HG03175 (cell line): ENCODE data around the gene ANO10.

Experiments used
- ATAC-seq: cut with Tn5 transposase; IDR thresholded peaks from one replicate; pipeline ENCODE4 v1.9.1; 2021; ENCODE audit warnings: mild to moderate bottlenecking, moderate library complexity; ENCODE audit not compliant: unreplicated experiment

ANO10 gene

DNA sequence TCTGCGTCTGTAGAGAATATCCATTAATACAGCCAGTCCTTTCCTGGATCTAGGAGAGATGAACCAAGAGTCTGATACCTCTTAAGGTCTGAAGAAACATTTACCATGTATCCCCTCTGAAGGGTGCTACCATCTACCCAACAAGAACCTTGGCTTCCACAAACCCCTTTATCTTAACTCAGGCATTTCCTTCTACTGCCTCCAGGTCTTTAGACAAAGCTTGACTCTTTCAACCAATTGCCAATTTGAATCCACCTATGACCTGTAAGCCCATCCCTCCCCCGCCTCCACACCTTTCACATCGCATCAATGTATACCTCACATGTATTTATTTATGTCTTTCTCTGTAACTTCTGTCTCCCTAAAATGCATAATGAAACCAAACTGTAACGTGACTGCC, 196.0 kb downstream of the ANO10 start:
- ATAC-seq = no peak

DNA sequence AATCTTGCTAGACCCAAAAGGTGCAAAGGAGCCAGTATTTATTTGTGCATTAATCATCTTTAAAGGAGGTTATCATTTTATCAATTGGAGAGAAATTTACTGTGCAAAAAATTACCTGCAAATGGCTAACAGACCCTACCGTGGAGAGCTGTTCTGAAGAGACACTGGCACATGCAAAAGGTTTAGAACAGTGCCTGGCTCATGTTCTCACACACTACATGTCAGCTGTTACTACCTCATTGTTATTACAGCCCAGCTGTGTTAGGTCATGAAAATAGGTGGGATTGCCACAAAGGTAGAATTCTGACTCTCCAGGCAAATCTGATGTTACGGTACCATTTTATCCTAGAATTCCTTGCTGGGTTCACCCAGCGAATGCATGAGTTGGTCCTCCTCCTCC, 198.2 kb downstream of the ANO10 start:
- ATAC-seq = no peak

DNA sequence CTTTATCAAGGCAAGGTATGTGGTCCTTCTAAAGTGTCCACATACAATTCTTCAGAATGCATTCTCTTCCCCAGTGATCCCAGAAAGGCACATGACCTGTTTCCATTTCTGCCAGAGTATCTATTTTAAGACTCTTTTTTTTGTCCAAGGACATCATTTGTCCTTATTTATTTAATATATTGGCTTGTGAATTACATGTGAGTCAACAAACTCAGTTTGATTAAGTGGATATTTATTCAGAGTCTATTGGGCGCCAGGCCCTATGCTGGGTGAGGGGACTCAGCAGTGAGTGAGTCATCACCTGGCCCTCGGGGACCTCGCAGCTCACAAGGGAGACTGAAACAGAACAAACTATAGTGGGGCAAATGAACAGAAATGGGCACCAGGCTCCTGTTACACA, 198.7 kb downstream of the ANO10 start:
- no peak for ATAC-seq

DNA sequence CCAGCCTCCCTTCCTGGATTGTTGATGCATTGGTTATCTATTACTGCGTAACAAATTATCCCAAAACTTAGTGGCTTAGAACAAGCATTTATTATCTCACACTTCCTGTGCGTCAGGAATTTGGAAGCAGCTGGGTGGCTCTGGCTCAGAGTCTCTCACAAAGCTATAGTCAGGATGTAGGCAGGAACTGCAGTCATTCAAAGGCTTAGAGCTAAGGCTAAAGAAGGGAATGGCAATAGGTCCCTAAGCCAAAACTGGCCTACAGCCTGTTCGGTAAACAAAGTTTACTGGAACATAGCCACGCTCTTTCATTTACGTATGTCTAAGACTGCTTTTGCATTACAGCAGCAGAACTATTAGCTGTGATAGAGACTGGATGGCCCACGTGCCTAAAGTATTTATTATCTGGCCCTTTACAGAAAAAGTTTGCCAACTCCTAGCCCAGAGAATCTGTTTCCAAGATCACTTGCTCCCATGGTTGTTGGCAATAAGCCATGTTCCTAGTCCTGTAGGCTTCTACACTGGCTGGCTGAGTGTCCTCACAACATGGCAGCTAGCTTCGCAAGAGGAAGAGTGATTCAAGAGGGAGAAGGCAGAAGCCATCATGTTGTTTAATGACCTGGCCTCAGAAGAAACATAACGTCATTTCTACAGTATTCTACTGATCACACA, 203.1 kb downstream of the ANO10 start:
- no peak for ATAC-seq

DNA sequence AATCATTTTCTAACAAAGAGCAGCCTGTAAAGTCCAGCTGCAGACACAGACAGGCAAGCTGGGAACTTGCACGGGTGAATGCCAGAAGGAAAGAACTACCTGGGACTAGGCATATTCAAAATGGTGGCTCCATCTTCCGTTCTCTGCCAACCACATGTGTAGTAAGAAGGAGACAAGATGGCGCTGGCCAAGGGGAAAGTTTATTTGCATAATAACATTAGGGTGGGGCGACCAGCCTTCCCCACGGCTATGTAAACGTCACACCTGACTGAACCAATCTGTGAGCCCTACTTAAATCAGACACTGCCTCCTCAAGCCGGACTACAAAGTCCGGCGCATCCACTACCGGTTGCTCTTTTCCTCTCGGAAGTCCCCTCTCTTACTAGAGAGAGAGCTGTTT, 204.7 kb downstream of the ANO10 start:
- no peak for ATAC-seq

DNA sequence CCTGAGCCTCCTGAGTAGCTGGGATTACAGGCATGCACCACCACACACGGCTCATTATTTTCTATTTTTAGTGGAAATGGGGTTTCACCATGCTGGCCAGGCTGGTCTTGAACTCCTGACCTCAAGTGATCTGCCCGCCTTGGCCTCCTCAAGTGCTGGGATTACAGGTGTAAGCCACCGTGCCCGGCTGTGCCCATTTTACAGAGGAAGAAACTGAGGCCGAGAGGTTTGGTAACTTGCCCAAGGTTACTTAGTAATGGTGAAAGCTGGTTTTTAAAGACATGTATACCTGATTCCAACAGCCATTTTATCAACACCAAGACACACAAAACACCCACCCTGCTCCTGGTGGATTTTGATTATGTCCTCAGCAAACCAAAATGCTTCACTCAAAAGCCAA, 206.7 kb downstream of the ANO10 start:
- no peak for ATAC-seq

DNA sequence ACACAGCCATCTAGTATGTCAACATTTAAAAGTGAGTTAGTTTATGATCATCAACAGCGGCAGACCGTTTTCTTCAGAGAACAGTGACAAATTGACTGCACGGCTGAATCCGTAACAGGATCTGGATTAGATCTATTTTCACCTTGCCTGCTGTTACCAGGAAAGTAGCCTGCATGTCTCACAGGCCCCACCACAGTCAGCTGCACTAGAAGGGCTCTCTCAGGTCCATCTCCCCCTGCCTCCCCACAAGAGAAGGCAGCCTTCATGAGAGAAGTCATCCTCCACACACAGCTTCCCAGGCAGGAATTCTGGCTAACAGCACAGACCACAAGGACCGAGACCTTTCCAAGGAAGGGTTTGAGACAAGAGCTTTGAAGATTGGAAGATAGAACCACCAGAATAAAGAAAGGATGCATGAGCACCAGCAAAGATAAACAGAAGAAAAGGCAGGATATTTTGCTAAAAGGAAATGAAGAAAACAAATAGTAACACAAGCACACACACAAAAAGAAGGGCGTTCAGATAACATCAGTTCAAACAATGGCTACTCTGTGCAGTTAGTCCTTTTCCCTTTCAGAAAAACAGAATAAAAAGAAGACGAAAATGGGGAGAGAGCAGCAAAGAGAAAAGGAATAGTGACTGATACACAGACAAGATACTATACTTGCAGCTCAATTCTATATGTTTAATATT, 208.0 kb downstream of the ANO10 start:
- ATAC-seq = no peak

DNA sequence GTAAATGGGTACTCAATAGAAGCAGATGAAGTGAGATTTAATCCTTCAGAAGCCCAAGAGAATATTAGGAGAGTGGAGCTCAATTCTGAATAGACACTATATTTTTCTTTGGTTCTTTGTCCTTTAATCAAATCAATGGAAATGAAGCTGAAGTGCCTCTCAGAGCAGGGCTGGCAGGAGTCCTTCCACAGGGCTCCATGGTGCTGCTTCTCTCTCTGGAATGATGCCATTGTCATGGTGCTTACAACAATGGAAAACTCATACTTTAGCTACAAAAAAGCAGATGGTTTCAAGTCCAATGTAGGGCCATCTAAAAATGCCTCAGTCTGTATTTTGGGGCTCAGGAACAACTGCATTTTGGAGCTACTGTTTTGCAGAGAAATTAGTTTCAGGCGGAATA, 210.4 kb downstream of the ANO10 start:
- ATAC-seq = no peak

DNA sequence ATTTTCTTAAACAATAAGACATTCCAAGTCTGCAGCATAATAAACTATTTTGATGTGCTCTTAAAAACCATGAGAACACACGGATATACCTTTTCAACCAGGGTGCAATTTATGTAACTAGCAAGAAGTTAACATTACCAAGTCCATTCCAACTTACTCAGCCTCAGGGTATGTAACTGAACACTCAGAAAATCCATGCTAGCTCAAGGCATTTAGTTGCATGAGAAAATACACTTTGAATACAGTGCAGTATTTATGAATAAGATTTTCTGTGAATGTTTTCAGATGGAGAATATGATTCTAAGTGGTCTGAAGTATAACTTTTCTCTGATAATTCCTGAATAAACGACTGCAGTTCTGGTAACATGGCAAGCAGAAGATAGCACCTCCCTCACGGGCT, 211.2 kb downstream of the ANO10 start:
- no peak for ATAC-seq

DNA sequence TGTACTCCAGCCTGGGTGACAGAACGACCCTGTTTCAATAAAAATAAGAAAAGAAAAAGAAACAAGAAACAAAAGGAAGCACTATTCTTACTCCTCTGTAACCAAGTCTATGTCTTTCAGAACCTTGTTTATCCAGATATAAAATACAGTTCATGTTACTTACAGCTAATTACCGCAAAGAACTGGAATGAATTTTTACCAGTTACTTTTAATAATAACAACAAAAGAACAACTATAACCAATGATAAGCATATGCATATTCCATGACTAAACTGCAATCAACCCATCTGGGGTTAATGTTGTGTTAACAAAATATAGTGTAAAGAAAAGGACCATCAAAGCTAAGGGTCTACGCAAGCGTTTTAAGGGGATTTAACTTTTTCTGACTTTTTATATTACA, 212.3 kb downstream of the ANO10 start:
- ATAC-seq = no peak

DNA sequence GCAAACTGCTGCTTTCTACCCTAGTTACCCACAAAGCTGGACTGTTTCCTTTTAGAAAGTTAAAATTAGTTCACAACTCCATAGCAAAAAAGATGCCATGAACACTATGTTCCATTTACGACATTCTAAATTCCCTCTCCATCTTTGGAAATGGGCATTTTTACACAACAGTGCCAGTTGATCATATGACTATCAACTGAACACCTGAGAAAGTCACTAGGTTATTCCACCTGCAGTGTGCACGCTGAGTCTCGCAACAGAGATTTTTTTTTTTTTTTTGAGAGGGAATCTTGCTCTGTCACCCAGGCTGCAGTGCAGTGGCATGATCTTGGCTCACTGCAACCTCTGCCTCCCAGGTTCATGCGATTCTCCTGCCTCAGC, 215.2 kb downstream of the ANO10 start:
- no peak for ATAC-seq

DNA sequence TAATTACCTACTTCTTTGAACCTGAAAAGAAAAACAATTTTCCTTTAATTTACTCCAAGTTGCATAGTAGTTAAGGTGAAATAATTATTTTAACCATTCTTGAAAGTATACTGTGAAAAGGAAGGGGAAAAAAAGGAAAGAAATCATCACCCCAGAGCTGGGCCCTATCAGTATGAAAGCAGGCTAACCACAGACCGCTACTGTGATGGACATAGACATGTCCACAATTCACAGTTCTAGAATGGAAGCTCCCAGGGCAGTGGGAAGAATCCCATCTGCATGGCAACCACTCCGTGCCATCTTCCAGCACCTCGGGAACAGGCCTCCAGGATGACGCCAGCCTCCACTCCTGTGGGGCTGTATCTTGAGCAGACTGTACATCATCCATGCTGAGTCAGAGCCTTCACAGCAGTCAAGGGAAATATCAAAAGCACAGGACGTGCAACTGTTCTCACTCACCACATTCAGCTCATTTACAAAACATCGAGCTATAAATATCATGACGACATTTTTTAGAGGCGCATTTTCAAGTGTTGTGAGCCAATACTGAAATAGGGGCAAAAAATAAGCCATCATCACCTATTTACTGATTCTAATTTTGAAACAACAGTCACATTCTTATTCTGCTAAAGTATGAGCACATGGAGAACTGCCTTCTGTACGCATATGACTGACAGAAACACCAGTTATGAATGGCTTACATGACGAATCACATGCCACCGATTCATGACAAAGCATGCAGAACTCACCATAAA, 215.7 kb downstream of the ANO10 start:
- ATAC-seq = no peak

DNA sequence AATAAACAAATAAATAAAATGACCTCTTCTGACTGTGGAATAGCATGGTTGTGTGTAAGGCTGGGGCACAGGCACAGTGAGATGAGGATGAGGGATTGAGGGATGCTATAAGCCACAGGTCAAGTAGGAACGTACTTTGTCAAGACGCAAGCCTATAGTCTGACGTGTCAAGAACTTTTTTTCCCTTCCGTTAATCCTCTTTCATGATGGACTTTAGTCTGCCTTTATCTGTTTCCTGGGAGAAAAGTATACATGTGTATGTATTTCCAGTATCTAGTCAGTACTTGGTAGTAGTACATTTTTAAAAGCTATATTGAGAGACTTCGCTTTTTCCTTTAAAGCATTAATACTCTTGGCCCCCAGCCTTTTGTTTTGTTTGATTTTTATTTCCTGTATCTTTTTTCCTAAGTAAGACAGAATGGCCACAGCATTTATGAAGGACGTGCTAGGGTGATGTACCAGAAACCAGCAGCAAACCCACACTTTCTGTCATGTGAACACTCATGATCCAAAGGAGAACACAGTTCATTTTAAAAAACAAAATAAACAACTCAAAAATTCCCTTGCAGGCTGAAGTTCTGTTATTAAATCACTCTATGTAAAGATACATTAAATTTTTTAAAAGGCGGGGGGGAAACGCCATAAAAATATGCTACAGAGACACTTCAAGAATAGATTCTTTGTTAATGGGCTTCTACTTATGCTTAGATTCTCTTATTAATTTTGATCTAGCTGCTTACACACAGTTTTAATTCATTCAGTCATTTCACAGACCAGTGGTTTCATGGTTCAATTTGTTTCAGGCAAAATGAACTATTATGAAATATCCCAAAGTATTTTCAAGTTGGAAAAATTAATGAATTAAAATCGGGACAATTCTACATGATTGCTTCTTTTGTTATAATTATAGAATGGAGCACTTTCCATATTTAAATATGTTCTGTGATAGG, 220.8 kb downstream of the ANO10 start:
- no peak for ATAC-seq

DNA sequence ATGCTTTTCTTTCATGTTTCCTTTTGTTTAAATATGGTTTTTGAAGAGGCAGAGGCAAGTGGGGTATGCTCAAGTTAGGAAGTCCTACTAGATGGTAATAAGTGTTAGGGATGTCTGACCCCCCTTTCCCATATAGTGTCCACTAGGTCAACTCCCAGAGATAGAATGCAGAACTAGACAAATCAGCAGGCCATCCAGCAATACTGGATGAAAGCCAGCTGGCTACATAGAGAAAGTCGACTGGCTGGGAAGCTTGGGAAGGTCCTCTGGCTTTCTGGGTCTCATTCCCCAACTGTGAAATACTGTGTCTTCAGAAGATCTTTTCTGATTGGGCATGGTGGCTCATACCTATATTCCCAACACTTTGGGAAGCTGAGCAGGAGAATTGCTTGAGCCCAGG, 221.6 kb downstream of the ANO10 start:
- no peak for ATAC-seq

DNA sequence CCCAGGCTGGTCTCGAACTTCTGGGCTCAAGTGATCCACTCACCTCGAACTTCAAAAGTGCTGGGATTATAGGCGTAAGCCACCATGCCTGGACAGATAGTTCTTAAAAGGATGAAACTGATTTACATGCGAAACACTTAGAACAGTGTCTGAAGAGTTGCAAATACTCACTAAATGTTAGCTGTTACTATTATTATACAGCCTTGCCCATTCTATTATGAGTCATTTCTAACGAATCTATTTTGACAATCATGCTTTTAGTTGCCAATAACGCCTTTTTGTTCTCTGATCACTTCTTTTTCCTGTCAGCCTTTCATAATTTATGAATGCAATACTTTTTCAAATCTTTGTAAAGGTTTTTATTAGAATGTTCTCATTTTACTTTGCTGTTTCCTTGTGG, 222.8 kb downstream of the ANO10 start:
- ATAC-seq = no peak

DNA sequence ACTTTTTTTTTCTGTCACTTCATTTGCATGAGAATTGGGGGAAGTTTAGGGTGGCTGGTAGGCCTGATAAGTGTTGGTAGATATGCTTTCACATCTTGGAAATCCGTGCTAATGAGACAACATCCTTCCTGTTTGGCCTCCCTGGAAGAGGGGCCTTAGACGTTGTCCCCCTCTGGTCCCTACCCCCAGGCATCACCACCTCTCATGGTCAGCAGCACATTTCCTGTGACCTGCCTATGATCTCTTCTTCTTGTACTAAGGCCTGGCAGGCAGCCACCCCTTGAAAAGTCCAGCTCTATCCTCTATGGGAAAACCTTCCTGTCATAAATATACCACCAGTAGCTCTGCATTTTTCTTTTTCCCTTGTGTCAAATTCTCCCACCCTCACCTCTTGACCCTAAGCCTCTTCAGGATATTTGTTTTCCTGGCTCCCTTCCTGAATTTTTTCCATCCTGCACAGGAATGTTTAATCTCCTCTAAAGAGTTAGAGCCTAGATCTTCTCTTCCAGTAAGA, 227.7 kb downstream of the ANO10 start:
- no peak for ATAC-seq

DNA sequence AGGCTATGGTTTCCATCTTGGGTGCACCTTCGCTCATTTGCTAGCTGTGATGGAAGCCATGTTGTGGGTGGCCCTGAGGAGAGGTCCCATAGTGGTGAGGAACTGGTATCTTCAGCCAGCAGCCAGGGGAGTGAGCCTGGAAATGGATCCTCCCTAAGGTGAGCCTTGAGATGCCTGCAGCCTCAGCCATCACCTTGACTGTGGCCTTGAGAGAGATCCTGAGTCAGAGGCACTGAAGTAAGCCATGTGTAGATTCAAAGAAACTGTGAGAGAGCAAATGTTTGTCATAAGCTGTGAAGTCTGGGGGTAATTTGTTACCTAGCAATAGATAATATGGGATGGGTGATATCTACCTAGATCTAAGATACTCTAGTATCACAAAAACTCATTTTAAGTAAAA, 230.2 kb downstream of the ANO10 start:
- no peak for ATAC-seq

DNA sequence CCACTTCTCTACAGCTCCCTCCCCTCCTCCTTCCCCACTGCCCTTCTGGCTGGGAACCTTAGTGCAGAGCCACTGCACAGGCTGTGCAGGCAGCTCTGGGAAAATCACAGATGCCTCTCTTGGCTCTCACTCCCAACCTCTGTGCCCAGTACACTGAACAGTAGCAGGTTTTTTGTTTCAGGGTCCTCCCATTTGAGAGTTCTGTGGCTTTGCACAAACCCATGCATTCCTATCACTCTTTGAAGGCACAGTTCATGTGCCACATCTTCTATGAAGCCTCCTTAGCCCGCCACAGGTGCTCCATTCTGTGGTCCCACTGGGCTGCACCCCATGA, 231.6 kb downstream of the ANO10 start:
- ATAC-seq = no peak

DNA sequence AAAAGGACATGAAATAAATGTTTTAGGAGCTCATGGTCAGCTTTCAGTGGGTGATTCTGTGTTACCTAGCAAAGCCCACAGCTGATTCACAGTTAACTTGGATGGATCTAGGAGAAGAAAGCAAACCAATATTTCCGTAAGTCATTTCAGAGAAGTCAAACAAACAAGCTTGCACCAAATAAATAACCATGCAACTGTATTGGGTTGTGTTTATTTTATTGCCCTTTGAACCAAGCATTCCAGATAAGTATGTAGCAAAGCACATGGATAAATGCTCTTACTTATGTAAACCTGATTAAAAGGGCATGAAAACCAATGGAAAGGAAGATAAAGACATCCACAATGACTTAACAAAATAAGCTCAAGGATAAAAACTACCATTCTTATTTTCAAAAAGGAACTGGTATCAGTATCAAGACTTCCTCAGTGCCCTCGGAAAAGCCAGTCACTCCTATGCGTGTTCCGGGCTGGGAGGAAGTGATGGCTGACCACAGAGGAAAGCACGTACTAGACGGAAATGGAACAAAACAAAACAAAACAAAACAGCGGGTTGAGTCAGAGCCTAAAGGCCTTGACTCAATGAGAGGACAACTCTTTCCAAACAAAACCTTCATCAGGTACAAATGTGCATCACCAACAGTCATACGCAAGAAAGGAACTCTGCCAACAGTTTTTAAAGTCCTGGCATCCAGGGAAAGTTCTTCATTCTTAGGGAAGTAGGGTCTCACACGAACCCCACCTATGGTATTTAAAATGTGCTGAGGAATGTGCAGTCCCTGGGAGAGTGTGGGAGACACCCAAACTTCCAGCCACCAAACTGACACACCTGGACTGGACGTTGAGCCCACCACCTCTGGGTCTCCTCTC, 232.2 kb downstream of the ANO10 start:
- ATAC-seq = no peak

DNA sequence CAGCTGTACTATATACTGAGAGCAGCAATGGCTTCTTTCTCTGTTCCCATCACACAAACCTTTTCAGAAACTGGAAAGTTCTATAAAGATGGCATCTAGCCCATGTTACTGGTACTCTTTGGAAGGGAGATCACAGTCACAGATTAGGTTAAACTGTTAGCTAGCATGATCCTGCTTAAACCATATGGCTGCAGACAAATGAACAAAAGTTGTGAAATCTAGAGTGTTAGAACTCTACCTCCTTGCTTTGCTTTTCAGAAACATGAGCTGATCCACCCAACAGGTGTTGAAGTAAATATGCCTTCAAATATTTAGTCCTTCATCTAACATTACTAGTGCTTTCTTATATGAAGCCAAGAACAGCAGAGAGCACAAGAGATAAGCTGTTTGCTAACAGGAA, 232.9 kb downstream of the ANO10 start:
- ATAC-seq = no peak
